ENCODE results near the gene EBF3.

Gene EBF3

GRCh38 chr10:129844216-129844766 is 119.8 kb downstream of the EBF3 start:
- no peak for DNase-seq (ENCODE audit: low read depth, low spot score)
- H3K27me3 ChIP-seq (ENCODE audit: insufficient read depth, insufficient read length), result no peaks in the 10 kb centered on the region
- TF ChIP-seq YY1 (IDR thresholded peaks at IDR 0.05; ENCODE audit: insufficient read depth, insufficient read length) (no peak), ZNF274 (IDR thresholded peaks at IDR 0.05; ENCODE audit: low read depth, low read length) (no peak), SUZ12 (IDR thresholded peaks at IDR 0.05; ENCODE audit: extremely low read depth, insufficient read depth, insufficient read length) (no peak)
- no peak overlapping the region for H3K9ac ChIP-seq (ENCODE audit: insufficient read length, low read depth)
- H3K9me3 ChIP-seq (ENCODE audit: insufficient read depth, low read length), result no peaks in the 10 kb centered on the region
- no peaks in the 10 kb centered on the region for H3K4me1 ChIP-seq (ENCODE audit: insufficient read depth, insufficient read length)
- H3K36me3 ChIP-seq (ENCODE audit: insufficient read depth, insufficient read length, low read length), result no peaks in the 10 kb centered on the region
- no peak overlapping the region for H3K4me3 ChIP-seq (ENCODE audit: insufficient read length, low read depth)

GRCh38 chr10:129843702-129844101 is 120.4 kb downstream of the EBF3 start:
- Histone ChIP-seq H3K36me3 (ENCODE audit: insufficient read depth, insufficient read length, low read length) (no peaks in the 10 kb centered on the region), H3K4me3 (ENCODE audit: insufficient read length, low read depth) (no peak overlapping the region), H3K4me1 (ENCODE audit: insufficient read depth, insufficient read length) (no peaks in the 10 kb centered on the region), H3K9me3 (ENCODE audit: insufficient read depth, low read length) (no peaks in the 10 kb centered on the region), H3K27me3 (ENCODE audit: insufficient read depth, insufficient read length) (no peaks in the 10 kb centered on the region), H3K9ac (ENCODE audit: insufficient read length, low read depth) (no peak overlapping the region)
- no peak for DNase-seq (ENCODE audit: low read depth, low spot score)
- TF ChIP-seq YY1 (IDR thresholded peaks at IDR 0.05; ENCODE audit: insufficient read depth, insufficient read length) (no peak), ZNF274 (IDR thresholded peaks at IDR 0.05; ENCODE audit: low read depth, low read length) (no peak), SUZ12 (IDR thresholded peaks at IDR 0.05; ENCODE audit: extremely low read depth, insufficient read depth, insufficient read length) (no peak)

GRCh38 chr10:129843131-129843541 is 120.9 kb downstream of the EBF3 start:
- H3K36me3 ChIP-seq (ENCODE audit: insufficient read depth, insufficient read length, low read length), result no peaks in the 10 kb centered on the region
- no peaks in the 10 kb centered on the region for H3K27me3 ChIP-seq (ENCODE audit: insufficient read depth, insufficient read length)
- no peaks in the 10 kb centered on the region for H3K9me3 ChIP-seq (ENCODE audit: insufficient read depth, low read length)
- no peak overlapping the region for H3K9ac ChIP-seq (ENCODE audit: insufficient read length, low read depth)
- no peaks in the 10 kb centered on the region for H3K4me1 ChIP-seq (ENCODE audit: insufficient read depth, insufficient read length)
- H3K4me3 ChIP-seq (ENCODE audit: insufficient read length, low read depth), result no peak overlapping the region
- TF ChIP-seq YY1 (IDR thresholded peaks at IDR 0.05; ENCODE audit: insufficient read depth, insufficient read length) (no peak), SUZ12 (IDR thresholded peaks at IDR 0.05; ENCODE audit: extremely low read depth, insufficient read depth, insufficient read length) (no peak), ZNF274 (IDR thresholded peaks at IDR 0.05; ENCODE audit: low read depth, low read length) (no peak)
- DNase-seq (ENCODE audit: low read depth, low spot score), result no peak

GRCh38 chr10:129842031-129842430 is 122.0 kb downstream of the EBF3 start:
- TF ChIP-seq ZNF274 (IDR thresholded peaks at IDR 0.05; ENCODE audit: low read depth, low read length), result no peak
- no peak for TF ChIP-seq SUZ12 (IDR thresholded peaks at IDR 0.05; ENCODE audit: extremely low read depth, insufficient read depth, insufficient read length)
- no peak for TF ChIP-seq YY1 (IDR thresholded peaks at IDR 0.05; ENCODE audit: insufficient read depth, insufficient read length)

GRCh38 chr10:129841590-129841989 is 122.5 kb downstream of the EBF3 start:
- Histone ChIP-seq H3K9me3 (ENCODE audit: insufficient read depth, low read length) (no peaks in the 10 kb centered on the region), H3K4me1 (ENCODE audit: insufficient read depth, insufficient read length) (no peaks in the 10 kb centered on the region), H3K36me3 (ENCODE audit: insufficient read depth, insufficient read length, low read length) (no peaks in the 10 kb centered on the region)

More at GRCh38 chr10:129842031-129842430, 122.0 kb downstream of the EBF3 start:
- no peak overlapping the region for H3K9ac ChIP-seq (ENCODE audit: insufficient read length, low read depth)
- no peak overlapping the region for H3K4me3 ChIP-seq (ENCODE audit: insufficient read length, low read depth)
- H3K27me3 ChIP-seq (ENCODE audit: insufficient read depth, insufficient read length), result no peaks in the 10 kb centered on the region
- no peak for DNase-seq (ENCODE audit: low read depth, low spot score)
- no peaks in the 10 kb centered on the region for H3K36me3 ChIP-seq (ENCODE audit: insufficient read depth, insufficient read length, low read length)
- H3K9me3 ChIP-seq (ENCODE audit: insufficient read depth, low read length), result no peaks in the 10 kb centered on the region
- H3K4me1 ChIP-seq (ENCODE audit: insufficient read depth, insufficient read length), result no peaks in the 10 kb centered on the region

GRCh38 chr10:129841071-129841470 is 123.0 kb downstream of the EBF3 start:
- no peak overlapping the region for H3K9ac ChIP-seq (ENCODE audit: insufficient read length, low read depth)
- no peak overlapping the region for H3K4me3 ChIP-seq (ENCODE audit: insufficient read length, low read depth)
- no peaks in the 10 kb centered on the region for H3K9me3 ChIP-seq (ENCODE audit: insufficient read depth, low read length)
- H3K4me1 ChIP-seq (ENCODE audit: insufficient read depth, insufficient read length), result no peaks in the 10 kb centered on the region
- TF ChIP-seq ZNF274 (IDR thresholded peaks at IDR 0.05; ENCODE audit: low read depth, low read length) (no peak), YY1 (IDR thresholded peaks at IDR 0.05; ENCODE audit: insufficient read depth, insufficient read length) (no peak), SUZ12 (IDR thresholded peaks at IDR 0.05; ENCODE audit: extremely low read depth, insufficient read depth, insufficient read length) (no peak)
- no peak for DNase-seq (ENCODE audit: low read depth, low spot score)
- H3K27me3 ChIP-seq (ENCODE audit: insufficient read depth, insufficient read length), result no peaks in the 10 kb centered on the region
- H3K36me3 ChIP-seq (ENCODE audit: insufficient read depth, insufficient read length, low read length), result no peaks in the 10 kb centered on the region

More at GRCh38 chr10:129841590-129841989, 122.5 kb downstream of the EBF3 start:
- no peak overlapping the region for H3K4me3 ChIP-seq (ENCODE audit: insufficient read length, low read depth)
- DNase-seq (ENCODE audit: low read depth, low spot score), result no peak
- H3K27me3 ChIP-seq (ENCODE audit: insufficient read depth, insufficient read length), result no peaks in the 10 kb centered on the region
- TF ChIP-seq ZNF274 (IDR thresholded peaks at IDR 0.05; ENCODE audit: low read depth, low read length) (no peak), SUZ12 (IDR thresholded peaks at IDR 0.05; ENCODE audit: extremely low read depth, insufficient read depth, insufficient read length) (no peak), YY1 (IDR thresholded peaks at IDR 0.05; ENCODE audit: insufficient read depth, insufficient read length) (no peak)
- no peak overlapping the region for H3K9ac ChIP-seq (ENCODE audit: insufficient read length, low read depth)

GRCh38 chr10:129840196-129840590 is 123.9 kb downstream of the EBF3 start:
- Histone ChIP-seq H3K9ac (ENCODE audit: insufficient read length, low read depth) (no peak overlapping the region), H3K9me3 (ENCODE audit: insufficient read depth, low read length) (no peaks in the 10 kb centered on the region), H3K36me3 (ENCODE audit: insufficient read depth, insufficient read length, low read length) (no peaks in the 10 kb centered on the region), H3K27me3 (ENCODE audit: insufficient read depth, insufficient read length) (no peaks in the 10 kb centered on the region), H3K4me3 (ENCODE audit: insufficient read length, low read depth) (no peak overlapping the region), H3K4me1 (ENCODE audit: insufficient read depth, insufficient read length) (no peaks in the 10 kb centered on the region)
- no peak for DNase-seq (ENCODE audit: low read depth, low spot score)
- TF ChIP-seq YY1 (IDR thresholded peaks at IDR 0.05; ENCODE audit: insufficient read depth, insufficient read length) (no peak), SUZ12 (IDR thresholded peaks at IDR 0.05; ENCODE audit: extremely low read depth, insufficient read depth, insufficient read length) (no peak), ZNF274 (IDR thresholded peaks at IDR 0.05; ENCODE audit: low read depth, low read length) (no peak)
